ENCODE measurements around the gene IFNL2.

DNA sequence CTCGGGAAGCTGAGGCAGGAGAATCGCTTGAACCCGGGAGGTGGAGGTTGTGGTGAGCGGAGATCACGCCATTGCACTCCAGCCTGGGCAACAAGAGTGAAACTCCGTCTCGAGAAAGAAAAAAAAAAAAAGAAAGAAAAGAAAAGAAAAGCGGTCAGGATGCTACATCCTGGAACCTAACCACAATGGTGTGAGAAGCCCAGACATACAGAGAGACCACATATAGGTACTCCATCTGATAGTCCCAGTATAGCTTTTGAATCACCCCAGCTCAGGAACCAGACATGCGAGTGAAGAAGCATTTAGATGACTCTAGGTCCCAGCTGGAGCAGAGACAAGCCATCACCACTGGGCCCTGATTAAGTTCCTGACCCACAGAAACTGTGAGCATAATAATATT, 31.2 kb downstream of the IFNL2 start:
- TF ChIP-seq POLR2A (IDR thresholded peaks at IDR 0.05) (no peak), CTCF (IDR thresholded peaks at IDR 0.05) (no peak), POLR2AphosphoS5 (IDR thresholded peaks at IDR 0.05) (no peak)
